GM21526 (cell line): ENCODE measurements around the gene ZBED1.
"Not testable (repeated sequence)": the region's sequence is repeated elsewhere in the genome, so short reads cannot be mapped to it uniquely, and the experiment has no call there.

Source experiments
- ATAC-seq: cut with Tn5 transposase; IDR thresholded peaks from one replicate; pipeline ENCODE4 v1.9.1; 2021; ENCODE audit warnings: moderate library complexity; ENCODE audit not compliant: unreplicated experiment, low FRiP score

Gene ZBED1

DNA sequence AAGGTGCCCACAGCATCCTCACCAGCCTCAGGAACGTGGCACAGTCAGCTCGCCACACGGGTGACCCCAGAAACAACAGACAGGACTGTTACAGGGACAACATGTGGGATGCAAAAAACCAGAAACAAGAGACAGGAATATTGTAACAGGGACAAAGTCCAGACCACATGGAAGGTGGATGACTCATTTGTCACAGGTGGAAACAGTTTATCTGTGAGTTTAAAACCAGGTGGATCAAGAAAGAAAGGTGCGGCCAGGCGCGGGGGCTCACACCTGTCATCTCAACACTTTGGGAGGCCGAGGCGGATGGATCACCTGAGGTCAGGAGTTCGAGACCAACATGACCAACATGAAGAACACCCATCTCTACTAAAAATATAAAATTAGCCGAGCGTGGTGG lies 23.5 kb downstream of the ZBED1 start:
- not testable (repeated sequence) for ATAC-seq

DNA sequence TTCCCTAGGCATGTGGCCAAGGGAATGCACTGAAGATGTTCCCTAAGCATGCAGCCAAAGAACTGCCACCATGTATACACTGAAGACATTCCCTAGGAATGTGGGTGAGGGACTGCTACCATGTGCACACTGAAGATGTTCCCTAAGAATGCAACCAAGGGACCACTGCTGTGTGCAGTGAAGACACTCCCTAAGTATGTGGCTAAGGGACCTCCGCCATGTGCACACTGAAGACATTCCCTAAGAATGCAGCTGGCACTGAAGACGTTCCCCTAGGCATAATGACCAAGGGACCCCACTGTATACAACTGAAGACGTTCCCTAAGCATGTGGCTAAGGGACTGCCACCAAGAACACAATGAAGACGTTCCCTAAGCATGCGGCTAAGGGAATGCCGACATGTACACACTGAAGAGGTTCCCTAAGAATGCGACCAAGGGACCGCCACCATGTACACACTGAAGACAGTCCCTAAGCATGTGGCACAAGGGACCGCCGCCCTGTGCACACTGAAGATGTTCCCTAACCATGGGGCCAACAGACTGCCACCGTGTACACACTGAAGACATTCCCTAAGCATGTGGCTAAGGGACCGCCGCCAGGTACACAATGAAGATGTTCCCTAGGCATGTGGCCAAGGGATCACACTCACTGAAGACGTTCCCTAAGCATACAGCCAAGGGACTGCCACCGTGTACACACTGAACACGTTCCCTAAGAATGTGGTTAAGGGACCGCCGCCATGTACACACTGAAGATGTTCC lies 25.6 kb downstream of the ZBED1 start:
- no peak for ATAC-seq

DNA sequence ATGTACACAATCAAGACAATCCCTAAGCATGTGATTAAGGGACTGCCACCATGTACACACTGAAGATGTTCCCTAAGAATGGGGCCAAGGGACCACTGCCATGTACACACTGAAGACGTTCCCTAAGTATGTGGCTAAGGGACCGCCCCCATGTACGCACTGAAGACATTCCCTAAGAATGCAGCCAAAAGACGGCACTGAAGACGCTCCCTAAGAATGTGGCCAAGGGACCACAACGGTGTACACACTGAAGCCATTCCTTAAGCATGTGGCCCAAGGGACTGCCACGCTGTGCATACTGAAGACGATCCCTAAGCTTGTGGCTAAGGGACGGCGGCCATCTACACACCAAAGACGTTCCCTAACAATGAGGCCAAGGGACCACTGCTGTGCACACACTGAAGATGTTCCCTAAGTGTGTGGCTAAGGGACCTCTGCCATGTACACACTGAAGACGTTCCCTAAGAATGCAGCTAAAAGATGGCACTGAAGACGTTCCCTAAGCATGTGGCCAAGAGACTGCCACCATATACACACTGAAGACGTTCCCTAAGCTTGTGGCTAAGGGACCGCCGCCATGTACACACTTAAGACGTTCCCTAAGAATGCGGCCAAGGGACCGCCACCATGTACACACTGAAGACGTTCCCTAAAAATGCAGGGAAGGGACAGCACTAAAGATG lies 26.4 kb downstream of the ZBED1 start:
- ATAC-seq = no peak

DNA sequence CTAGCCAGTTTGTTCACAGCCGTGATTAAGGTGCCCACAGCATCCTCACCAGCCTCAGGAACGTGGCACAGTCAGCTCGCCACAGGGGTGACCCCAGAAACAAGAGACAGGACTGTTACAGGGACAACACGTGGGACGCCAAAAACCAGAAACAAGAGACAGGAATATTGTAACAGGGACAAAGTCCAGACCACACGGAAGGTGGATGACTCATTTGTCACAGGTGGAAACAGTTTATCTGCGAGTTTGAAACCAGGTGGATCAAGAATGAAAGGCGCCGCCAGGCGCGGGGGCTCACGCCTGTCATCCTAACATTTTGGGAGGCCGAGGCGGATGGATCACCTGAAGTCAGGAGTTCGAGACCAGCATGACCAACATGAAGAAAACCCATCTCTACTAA lies 27.7 kb downstream of the ZBED1 start:
- ATAC-seq = not testable (repeated sequence)

DNA sequence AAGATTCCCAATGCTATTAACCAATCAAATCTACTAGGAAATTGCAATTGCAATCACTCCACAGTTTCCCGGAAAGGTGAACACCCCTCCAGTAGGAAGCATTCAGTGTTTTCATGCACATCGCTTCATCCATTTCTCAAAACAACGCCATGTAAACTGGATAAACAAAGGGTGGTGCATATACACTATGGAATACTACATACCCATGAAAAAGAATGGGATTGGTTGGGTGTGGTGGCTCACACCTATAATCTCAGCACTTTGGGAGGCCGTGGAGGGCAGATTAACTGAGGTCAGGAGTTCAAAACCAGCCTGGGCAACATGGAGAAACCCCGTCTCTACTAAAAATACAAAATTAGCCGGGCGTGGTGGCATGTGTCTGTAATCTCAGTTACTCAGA lies 29.1 kb downstream of the ZBED1 start:
- no peak for ATAC-seq

DNA sequence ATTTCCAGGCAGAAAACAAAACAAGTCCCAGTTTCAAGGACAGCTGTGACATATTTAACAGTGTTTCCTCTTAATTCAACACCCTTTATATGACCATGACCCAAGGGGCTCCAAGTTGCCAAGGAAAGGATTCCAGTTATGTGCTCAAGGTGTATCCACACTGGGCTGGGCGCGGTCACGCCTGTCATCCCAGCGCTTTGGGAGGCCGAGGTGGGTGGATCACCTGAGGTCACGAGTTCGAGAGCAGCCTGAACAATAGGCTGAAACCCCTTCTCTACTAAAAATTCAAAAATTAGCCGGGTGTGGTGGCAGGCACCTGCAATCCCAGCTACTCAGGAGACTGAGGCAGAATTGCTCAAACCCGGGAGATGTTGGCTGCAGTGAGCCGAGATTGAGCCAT lies 29.6 kb downstream of the ZBED1 start:
- not testable (repeated sequence) for ATAC-seq

DNA sequence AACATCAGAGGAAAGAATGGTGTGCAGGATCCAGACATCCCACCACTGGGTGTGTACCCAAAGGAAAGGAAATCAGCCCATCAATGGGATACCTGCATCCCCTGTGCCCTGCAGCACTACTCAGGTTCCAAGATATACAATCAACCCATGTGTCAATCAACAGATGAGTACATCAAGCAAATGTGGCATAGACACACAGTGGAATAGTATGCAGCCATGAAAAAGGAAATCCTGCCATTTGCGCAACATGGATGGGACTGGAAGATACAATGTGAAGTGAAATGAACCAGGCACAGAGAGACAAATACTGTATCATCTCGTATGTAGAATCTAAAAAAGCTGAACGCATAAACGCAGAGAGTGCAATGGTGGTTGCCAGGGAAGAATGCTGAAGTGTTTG lies 30.9 kb downstream of the ZBED1 start:
- ATAC-seq = not testable (repeated sequence)

DNA sequence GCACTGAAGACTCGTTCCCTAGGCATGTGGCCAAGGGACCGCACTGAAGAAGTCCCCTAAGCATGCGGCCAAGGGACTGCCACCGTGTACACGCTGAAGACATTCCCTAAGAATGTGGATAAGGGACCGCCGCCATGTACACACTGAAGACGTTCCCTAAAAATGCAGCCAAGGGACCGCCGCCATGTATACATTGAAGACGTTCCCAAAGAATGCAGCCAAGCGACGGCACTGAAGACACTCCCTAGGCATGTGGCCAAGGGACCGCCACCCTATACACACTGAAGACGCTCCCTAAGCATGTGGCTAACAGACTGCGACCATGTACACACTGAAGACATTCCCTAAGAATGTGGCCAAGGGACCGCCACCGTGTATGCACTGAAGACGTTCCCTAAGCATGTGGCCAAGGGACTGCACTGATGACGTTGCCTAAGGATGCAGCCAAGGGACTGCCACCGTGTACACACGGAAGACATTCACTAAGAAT lies 31.5 kb downstream of the ZBED1 start:
- ATAC-seq = no peak

DNA sequence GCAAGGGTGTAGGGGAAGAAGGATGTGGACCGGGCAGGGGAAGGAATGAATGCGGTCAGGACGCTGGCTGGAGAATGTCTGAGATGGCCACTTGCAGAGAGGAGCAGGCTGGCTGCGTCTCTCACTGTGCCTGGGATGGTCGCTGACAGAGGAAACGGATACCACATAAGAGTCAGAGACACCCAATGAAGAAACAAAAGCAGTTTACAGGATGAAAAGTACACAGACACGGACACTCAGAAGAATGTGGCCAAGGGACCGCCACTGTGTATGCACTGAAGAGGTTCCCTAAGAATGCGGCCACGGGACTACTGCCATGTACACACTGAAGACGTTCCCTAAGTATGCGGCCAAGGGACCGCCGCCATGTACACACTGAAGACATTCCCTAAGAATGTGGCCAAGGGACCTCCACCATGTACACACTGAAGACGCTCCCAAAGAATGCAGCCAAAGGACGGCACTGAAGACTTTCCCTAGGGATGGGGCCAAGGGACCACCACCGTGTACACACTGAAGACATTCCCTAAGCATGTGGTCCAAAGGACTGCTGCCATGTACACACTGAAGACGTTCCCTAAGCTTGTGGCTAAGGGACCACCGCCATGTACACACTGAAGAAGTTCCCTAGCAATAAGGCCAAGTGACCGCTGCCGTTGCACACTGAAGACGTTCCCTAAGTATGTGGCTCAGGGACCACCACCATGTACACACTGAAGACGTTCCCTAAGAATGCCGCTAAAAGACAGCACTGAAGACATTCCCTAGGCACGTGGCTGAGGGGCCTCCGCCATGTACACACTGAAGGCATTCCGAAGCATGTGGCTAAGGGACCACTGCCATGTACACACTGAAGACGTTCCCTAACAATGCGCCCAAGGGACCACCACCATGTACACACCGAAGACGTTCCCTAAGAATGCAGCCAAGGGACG lies 32.2 kb downstream of the ZBED1 start:
- no peak for ATAC-seq

DNA sequence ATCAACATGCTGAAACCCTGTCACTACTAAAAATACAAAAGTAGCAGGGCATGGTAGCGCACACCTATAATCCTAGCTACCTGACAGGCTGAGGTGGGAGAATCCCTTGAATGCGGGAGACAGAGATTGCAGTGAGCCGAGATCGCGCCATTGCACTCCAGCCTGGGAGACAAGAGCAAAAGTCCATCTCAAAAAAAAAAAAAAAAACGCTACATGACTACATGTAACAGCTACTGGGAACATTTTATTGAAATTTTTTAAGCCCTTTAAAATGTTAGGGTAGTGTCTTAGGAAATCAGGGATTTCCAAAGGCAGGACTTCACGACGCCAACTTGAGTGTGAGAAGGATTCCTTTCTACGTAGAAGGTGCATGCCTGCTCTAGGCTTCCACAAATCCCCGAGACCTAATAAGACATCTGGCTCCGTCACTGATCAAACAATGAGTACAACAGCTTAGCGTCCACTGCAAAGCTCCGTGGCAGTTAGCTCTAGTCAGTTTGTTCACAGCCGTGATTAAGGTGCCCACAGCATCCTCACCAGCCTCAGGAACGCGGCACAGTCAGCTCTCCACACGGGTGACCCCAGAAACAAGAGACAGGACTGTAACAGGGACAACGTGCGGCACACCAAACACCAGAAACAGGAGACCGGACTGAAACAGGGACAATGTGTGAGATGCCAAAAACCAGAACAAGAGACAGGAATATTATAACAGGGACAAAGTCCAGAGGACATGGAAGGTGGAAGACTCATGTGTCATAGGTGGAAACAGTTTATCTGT lies 33.7 kb downstream of the ZBED1 start:
- ATAC-seq = no peak

DNA sequence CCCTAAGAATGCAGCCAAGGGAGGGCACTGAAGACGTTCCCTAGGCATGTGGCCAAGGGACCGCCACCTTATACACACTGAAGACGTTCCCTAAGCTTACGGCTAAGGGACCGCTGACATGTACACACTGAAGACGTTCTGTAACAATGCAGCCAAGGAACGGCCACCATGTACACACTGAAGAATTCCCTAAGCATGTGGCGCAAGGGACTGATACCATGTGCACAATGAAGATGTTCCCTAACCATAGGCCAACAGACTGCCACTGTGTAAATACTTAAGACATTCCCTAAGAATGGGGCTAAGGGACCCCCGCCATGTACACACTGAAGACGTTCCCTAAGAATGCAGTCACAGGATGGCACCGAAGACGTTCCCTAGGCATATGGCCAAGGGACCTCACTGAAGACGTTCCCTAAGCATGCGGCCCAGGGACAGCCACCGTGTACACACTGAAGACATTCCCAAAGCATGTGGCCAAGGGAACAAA lies 36.1 kb downstream of the ZBED1 start:
- no peak for ATAC-seq

DNA sequence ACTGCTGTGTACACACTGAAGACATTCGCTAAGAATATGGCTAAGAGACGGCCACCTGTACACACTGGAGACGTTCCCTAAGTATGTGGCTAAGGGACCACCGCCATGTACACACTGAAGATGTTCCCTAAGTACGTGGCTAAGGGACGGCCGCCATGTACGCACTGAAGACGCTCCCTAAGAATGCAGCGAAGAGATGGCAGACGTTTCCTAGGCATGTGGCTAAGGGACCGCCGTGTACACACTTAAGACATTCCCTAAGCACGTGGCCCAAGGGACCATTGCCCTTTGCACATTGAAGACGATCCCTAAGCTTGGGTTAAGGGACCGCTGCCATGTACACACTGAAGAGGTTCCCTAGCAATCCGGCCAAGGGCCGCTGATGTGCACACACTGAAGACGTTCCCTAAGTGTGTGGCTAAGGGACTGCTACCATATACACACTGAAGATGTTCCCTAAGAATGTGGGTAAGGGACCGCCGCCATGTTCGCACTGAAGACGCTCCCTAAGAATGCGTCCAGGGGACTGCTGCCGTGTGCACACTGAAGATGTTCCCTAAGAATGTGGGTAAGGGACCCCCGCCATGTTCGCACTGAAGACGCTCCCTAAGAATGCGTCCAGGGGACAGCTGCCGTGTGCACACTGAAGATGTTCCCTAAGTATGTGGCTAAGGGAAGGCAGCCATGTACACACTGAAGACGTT lies 36.7 kb downstream of the ZBED1 start:
- no peak for ATAC-seq

DNA sequence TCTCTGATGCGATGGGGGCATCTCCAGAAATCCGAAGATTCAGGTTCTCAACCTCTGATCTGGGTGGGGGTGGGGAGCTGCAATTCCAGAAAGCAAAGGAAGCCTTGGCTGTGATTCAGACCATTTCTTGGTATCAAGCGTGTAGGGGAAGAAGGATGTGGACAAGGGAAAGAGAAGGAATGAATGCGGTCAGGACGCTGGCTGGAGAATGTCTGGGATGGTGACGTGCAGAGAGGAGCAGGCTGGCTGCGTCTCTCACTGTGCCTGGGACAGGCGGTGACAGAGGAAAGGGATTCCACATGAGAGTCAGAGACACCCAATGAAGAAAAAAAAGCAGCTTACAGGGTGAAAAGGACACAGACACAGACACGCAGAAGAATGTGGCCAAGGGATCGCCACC lies 37.3 kb downstream of the ZBED1 start:
- not testable (repeated sequence) for ATAC-seq

DNA sequence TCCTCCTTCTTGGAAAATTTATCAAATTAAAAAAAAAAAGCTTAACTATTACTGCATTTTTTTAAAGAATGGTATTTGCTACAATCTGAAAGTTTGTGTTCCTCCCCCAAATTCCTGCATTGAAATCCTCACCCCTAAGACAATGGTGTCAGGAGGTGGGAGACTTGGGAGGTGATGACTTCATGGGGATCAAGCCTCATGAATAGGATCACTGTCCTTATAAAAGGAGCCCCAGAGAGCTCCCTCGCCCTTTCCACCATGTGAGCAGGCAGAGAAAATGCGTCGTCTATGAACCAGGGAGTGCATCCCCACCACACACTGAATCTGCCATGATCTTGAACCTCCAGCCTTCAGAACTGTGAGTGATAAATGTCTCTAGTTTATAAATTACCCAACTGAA lies 38.0 kb downstream of the ZBED1 start:
- ATAC-seq = no peak

DNA sequence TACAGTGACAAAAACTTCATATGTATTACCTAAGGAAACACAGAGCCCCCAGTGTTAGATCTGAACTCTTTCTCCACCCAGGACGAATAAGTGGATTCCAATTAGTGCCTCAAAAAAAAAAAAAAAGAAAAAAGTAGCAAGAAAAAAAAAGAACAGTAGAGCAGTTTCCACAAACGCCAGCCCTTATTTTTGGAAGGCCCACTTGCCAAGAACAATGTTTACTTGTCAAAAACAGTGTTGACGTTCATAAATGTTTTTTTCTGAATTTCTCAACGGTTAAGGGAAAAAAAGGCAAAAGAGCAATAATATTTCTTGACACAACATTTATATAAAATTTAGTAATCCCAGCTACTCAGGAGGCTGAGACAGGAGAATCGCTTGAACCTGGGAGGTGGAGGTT lies 38.7 kb downstream of the ZBED1 start:
- no peak for ATAC-seq

DNA sequence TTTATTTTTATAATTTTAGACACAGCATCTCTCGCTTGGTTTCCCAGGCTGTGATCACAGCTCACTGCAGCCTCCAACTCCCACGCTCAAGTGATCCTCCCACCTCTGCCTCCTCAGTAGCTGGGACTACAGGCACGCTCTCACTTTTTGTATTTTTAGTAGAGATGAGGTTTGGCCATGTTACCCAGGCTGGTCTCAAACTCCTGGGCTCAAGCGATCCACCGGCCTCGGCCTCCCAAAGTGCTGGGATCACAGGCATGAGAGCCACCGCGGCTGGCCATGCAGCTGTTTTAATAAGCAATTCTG lies 39.1 kb downstream of the ZBED1 start:
- ATAC-seq = no peak

DNA sequence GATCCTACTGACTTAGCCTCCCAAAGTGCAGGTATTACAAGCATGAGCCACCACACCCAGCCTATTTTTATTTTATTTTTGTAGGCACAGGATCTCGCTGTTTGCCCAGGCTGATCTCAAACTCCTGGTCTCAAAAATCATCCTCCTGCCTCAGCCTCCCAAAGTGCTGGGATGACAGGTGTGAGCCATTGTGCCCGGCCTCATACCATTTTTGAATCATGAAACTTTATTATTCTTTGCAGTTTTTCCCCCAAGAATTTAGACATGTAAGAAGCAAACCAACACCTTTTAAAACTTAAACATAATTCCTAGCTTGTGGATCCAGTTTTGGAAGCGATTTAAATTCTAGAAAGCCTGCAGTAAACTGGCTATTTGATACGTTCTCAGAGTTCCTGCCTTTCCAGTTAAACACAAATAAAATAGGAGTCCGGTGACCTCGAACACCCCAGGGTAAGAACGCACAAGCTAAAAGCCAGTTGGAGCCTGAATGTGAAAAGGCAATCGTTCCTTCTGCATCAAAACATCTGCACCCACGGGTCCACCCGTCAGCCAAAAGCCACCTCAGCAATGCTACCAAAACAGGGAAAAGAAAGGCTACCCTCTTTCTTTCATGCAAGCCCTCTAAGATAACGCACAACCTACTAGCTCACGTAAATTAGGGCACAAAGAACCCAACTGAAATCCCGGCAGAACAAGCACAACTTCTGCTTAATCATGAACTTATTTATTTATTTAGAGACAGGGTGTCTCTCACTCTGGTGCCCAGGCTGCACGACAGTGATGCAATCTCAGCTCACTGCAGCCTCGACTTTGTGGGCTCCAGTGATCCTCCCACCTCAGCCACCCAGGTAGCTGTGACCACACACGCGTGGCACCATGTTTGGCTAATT lies 39.7 kb downstream of the ZBED1 start:
- ATAC-seq = not testable (repeated sequence)

DNA sequence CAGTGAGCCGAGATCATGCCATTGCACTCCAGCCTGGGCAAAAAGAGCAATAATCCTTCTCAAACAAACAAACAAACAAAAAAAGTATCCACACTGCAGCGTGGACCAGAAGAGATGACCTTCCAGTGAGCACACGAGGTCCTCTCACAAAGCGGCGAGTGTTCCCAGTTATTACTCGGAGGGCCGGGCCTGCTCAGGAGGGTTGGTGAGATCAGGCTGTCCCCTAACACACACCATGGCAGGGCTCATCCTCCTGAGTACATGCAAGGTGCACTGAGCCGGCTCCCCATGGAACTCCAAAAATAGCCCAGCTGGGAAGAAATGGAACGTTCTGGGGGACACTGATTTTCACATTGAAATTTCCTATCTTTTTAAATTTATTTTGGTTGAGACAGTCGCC lies 40.7 kb downstream of the ZBED1 start:
- ATAC-seq = not testable (repeated sequence)

DNA sequence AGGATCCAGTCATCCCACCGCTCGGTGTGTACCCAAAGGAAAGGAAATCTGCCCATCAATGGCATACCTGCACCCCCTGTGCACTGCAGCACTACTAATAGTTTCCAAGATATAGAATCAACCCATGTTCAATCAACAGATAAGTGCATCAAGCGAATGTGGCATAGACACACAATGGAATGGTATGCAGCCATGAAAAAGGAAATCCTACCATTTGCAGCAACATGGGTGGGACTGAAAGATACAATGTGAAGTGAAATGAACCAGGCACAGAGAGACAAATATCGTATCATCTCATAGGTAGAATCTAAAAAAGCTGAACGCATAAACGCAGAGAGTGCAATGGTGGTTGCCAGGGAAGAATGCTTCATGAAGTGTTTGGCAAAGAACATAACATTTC lies 42.5 kb downstream of the ZBED1 start:
- no peak for ATAC-seq
